ENCODE measurements around the gene MYZAP. TPM values are rescaled to one million over a fixed set of nuclear protein-coding genes. Genes with fewer than 3 reads are reported as not detected.
A peak's percentile ranks its signal among the peaks of the same experiment; 100 is the strongest.

The MYZAP gene
- total and polyA plus RNA-seq, 2 experiments from 2014 or later: 1.0 to 1.5 TPM

DNA sequence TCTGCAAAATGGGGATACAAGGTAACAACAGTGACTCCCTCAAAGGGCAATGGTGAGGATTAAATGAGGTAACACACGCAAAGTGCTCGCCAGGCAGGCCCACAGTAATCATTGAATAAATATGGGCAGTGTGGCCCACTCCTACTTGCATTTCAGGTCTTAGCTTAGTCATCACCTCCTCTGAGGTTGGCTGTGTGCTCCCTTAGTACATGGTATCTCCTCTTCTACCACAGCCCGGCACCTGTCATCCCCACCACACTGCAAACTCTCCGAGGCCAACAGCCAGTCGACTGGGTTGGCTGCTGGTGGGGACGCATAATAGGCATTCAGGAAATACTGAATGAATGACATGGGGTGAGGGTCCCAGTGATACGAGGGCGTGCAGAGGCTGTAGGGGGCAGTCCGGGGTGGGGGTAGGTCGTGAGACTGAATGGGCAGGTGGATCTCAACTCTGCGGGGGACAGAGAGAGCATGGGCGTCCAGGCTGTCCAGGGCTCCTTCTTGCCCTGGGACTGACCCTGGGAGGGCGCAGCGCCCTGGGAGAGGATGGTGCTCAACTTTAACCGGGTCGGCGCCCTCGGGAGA lies 375 bp upstream of the MYZAP start:
- H3K27ac Mint-ChIP-seq: no peak overlapping the region
- Histone ChIP-seq H3F3A (replicated peaks; ENCODE audit: low read depth) (no peaks in the 10 kb centered on the region; the same call in 1 of the 2 replicates), H3K4me3 (peak overlapping the region; percentile 72), H3K4me2 (peak overlapping the region; percentile 88), H3K36me3 (ENCODE audit: insufficient read depth) (no peaks in the 10 kb centered on the region), H2AFZ (peak overlapping the region; percentile 94), H3K79me2 (replicated peaks; ENCODE audit: insufficient read depth) (no peaks in the 10 kb centered on the region), H3K27me3 (ENCODE audit: insufficient read depth) (peaks cover 21% of the 10 kb centered on the region), H3K27ac (ENCODE audit: low read depth) (no peak overlapping the region), H3K9me2 (ENCODE audit: insufficient read depth) (peaks cover 4% of the 10 kb centered on the region; the same call in 1 of the 2 replicates), H4K20me1 (replicated peaks; ENCODE audit: insufficient read depth) (no peaks in the 10 kb centered on the region), H3K4me1 (ENCODE audit: insufficient read depth) (0 out of 2 replicates have a peak, but pooled peaks cover 8% of the 10 kb centered on the region)
- H3K36me3 Mint-ChIP-seq (ENCODE audit: low read depth): no peaks in the 10 kb centered on the region
- H3K27me3 Mint-ChIP-seq (ENCODE audit: insufficient read depth, low read depth, poor library complexity): peaks cover 10% of the 10 kb centered on the region
- H3K4me3 Mint-ChIP-seq: peak overlapping the region; percentile 78
- DNase-seq (ENCODE audit: low spot score) (peak; percentile 65), ATAC-seq (no peak; the same call in 1 of the 3 replicates)
- no peak for TF ChIP-seq ZNF331 (CRISPR knock-in tag; IDR thresholded peaks at IDR 0.05; ENCODE audit: low read depth)
- no peak for TF ChIP-seq STAT1 (IDR thresholded peaks at IDR 0.05; ENCODE audit: unreplicated experiment)
- TF ChIP-seq, protein P1, sequence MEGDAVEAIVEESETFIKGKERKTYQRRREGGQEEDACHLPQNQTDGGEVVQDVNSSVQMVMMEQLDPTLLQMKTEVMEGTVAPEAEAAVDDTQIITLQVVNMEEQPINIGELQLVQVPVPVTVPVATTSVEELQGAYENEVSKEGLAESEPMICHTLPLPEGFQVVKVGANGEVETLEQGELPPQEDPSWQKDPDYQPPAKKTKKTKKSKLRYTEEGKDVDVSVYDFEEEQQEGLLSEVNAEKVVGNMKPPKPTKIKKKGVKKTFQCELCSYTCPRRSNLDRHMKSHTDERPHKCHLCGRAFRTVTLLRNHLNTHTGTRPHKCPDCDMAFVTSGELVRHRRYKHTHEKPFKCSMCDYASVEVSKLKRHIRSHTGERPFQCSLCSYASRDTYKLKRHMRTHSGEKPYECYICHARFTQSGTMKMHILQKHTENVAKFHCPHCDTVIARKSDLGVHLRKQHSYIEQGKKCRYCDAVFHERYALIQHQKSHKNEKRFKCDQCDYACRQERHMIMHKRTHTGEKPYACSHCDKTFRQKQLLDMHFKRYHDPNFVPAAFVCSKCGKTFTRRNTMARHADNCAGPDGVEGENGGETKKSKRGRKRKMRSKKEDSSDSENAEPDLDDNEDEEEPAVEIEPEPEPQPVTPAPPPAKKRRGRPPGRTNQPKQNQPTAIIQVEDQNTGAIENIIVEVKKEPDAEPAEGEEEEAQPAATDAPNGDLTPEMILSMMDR (conservative IDR thresholded peaks at IDR 0.05; ENCODE audit: low read depth in 2 of 2): no peak
- TF ChIP-seq CREB1 (CRISPR knock-in tag; IDR thresholded peaks at IDR 0.05; ENCODE audit: low read depth): no peak
- no peak for TF ChIP-seq ZNF114 (CRISPR knock-in tag; IDR thresholded peaks at IDR 0.05)
- TF ChIP-seq JUNB (IDR thresholded peaks at IDR 0.05; ENCODE audit: unreplicated experiment): no peak
- TF ChIP-seq NANOG (IDR thresholded peaks at IDR 0.05; ENCODE audit: borderline replicate concordance): no peak
- no peak for TF ChIP-seq POLR2AphosphoS5 (IDR thresholded peaks at IDR 0.05; ENCODE audit: low read depth)
- TF ChIP-seq, protein P2, sequence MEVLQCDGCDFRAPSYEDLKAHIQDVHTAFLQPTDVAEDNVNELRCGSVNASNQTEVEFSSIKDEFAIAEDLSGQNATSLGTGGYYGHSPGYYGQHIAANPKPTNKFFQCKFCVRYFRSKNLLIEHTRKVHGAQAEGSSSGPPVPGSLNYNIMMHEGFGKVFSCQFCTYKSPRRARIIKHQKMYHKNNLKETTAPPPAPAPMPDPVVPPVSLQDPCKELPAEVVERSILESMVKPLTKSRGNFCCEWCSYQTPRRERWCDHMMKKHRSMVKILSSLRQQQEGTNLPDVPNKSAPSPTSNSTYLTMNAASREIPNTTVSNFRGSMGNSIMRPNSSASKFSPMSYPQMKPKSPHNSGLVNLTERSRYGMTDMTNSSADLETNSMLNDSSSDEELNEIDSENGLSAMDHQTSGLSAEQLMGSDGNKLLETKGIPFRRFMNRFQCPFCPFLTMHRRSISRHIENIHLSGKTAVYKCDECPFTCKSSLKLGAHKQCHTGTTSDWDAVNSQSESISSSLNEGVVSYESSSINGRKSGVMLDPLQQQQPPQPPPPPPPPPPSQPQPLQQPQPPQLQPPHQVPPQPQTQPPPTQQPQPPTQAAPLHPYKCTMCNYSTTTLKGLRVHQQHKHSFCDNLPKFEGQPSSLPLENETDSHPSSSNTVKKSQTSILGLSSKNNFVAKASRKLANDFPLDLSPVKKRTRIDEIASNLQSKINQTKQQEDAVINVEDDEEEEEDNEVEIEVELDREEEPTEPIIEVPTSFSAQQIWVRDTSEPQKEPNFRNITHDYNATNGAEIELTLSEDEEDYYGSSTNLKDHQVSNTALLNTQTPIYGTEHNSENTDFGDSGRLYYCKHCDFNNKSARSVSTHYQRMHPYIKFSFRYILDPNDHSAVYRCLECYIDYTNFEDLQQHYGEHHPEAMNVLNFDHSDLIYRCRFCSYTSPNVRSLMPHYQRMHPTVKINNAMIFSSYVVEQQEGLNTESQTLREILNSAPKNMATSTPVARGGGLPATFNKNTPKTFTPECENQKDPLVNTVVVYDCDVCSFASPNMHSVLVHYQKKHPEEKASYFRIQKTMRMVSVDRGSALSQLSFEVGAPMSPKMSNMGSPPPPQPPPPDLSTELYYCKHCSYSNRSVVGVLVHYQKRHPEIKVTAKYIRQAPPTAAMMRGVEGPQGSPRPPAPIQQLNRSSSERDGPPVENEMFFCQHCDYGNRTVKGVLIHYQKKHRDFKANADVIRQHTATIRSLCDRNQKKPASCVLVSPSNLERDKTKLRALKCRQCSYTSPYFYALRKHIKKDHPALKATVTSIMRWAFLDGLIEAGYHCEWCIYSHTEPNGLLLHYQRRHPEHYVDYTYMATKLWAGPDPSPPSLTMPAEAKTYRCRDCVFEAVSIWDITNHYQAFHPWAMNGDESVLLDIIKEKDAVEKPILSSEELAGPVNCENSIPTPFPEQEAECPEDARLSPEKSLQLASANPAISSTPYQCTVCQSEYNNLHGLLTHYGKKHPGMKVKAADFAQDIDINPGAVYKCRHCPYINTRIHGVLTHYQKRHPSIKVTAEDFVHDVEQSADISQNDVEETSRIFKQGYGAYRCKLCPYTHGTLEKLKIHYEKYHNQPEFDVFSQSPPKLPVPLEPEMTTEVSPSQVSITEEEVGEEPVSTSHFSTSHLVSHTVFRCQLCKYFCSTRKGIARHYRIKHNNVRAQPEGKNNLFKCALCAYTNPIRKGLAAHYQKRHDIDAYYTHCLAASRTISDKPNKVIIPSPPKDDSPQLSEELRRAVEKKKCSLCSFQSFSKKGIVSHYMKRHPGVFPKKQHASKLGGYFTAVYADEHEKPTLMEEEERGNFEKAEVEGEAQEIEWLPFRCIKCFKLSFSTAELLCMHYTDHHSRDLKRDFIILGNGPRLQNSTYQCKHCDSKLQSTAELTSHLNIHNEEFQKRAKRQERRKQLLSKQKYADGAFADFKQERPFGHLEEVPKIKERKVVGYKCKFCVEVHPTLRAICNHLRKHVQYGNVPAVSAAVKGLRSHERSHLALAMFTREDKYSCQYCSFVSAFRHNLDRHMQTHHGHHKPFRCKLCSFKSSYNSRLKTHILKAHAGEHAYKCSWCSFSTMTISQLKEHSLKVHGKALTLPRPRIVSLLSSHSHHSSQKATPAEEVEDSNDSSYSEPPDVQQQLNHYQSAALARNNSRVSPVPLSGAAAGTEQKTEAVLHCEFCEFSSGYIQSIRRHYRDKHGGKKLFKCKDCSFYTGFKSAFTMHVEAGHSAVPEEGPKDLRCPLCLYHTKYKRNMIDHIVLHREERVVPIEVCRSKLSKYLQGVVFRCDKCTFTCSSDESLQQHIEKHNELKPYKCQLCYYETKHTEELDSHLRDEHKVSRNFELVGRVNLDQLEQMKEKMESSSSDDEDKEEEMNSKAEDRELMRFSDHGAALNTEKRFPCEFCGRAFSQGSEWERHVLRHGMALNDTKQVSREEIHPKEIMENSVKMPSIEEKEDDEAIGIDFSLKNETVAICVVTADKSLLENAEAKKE (CRISPR knock-in tag; IDR thresholded peaks at IDR 0.05): no peak
- TF ChIP-seq, protein P3, sequence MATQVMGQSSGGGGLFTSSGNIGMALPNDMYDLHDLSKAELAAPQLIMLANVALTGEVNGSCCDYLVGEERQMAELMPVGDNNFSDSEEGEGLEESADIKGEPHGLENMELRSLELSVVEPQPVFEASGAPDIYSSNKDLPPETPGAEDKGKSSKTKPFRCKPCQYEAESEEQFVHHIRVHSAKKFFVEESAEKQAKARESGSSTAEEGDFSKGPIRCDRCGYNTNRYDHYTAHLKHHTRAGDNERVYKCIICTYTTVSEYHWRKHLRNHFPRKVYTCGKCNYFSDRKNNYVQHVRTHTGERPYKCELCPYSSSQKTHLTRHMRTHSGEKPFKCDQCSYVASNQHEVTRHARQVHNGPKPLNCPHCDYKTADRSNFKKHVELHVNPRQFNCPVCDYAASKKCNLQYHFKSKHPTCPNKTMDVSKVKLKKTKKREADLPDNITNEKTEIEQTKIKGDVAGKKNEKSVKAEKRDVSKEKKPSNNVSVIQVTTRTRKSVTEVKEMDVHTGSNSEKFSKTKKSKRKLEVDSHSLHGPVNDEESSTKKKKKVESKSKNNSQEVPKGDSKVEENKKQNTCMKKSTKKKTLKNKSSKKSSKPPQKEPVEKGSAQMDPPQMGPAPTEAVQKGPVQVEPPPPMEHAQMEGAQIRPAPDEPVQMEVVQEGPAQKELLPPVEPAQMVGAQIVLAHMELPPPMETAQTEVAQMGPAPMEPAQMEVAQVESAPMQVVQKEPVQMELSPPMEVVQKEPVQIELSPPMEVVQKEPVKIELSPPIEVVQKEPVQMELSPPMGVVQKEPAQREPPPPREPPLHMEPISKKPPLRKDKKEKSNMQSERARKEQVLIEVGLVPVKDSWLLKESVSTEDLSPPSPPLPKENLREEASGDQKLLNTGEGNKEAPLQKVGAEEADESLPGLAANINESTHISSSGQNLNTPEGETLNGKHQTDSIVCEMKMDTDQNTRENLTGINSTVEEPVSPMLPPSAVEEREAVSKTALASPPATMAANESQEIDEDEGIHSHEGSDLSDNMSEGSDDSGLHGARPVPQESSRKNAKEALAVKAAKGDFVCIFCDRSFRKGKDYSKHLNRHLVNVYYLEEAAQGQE (IDR thresholded peaks at IDR 0.05; ENCODE audit: unreplicated experiment): no peak
- TF ChIP-seq, protein P4, sequence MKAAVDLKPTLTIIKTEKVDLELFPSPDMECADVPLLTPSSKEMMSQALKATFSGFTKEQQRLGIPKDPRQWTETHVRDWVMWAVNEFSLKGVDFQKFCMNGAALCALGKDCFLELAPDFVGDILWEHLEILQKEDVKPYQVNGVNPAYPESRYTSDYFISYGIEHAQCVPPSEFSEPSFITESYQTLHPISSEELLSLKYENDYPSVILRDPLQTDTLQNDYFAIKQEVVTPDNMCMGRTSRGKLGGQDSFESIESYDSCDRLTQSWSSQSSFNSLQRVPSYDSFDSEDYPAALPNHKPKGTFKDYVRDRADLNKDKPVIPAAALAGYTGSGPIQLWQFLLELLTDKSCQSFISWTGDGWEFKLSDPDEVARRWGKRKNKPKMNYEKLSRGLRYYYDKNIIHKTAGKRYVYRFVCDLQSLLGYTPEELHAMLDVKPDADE (IDR thresholded peaks at IDR 0.05): no peak
- no peak for TF ChIP-seq EZH2 (IDR thresholded peaks at IDR 0.05; ENCODE audit: low read depth, unreplicated experiment)
- TF ChIP-seq EZH2phosphoT487 (IDR thresholded peaks at IDR 0.05; ENCODE audit: unreplicated experiment): no peak
- H3K9me3 Mint-ChIP-seq: no peaks in the 10 kb centered on the region
- peaks cover 8% of the 10 kb centered on the region; the same call in 2 of the 3 replicates for H3K4me1 Mint-ChIP-seq
